ENCODE data around the gene PHLPP1.

- TF ChIP-seq POLR2A (IDR thresholded peaks at IDR 0.05): no peak
- no peak for TF ChIP-seq POLR2AphosphoS5 (IDR thresholded peaks at IDR 0.05)
- no peak for TF ChIP-seq CTCF (IDR thresholded peaks at IDR 0.05)
- TF ChIP-seq EP300 (IDR thresholded peaks at IDR 0.05): no peak
Observed at GRCh38 chr18:62732617-62733016, 17.3 kb downstream of the PHLPP1 start.

Data from stomach (tissue), 4 donors.